IMR-90 (cell line): ENCODE results near the gene WDR74. TPM values are rescaled to one million over a fixed set of nuclear protein-coding genes. Genes with fewer than 3 reads are reported as not detected.
"Not testable (repeated sequence)": the region's sequence is repeated elsewhere in the genome, so short reads cannot be mapped to it uniquely, and the experiment has no call there.

Source experiments
- ATAC-seq: fragments of 200-7000 bp; cut with Tn5 transposase; 2 replicates; pipeline ENCODE4 v1.9.1; 2020; ENCODE audit warnings: low read depth, mild to moderate bottlenecking, moderate library complexity
- BruUV-seq: library from RNA; stranded (reverse); fragments of 400-500 nt; replicated peaks from 2 replicates; lab custom pipeline; 2021; lab: Mats Ljungman, UMichigan
- CTCF ChIA-PET: fragments of 300-600 bp; formaldehyde crosslinking; extraction: SDS; loops from one replicate; lab custom pipeline; 2021; ENCODE audit warnings: antibody characterized with exemption; lab: Yijun Ruan, JAX
- POLR2A ChIA-PET: fragments of 300-600 bp; sonication (Branson Sonifier 250); formaldehyde crosslinking; loops from one replicate; lab custom pipeline; 2022; ENCODE audit warnings: antibody characterized with exemption; ENCODE audit not compliant: unreplicated experiment; lab: Charles Lee
- DNase-seq: peaks from one replicate; pipeline ENCODE4 v3.0.0; 2013
- H2AFZ ChIP-seq: replicated peaks from 2 replicates; pipeline ENCODE3; 2013; ENCODE audit warnings: low read length, mild to moderate bottlenecking; ENCODE audit not compliant: poor library complexity
- H2AK5ac ChIP-seq: 2 replicates; pipeline ENCODE4 v1.6.1; 2013; ENCODE audit warnings: low read depth, low read length, inconsistent platforms
- H2AK9ac ChIP-seq: replicated peaks from 2 replicates; pipeline ENCODE3; 2013; ENCODE audit warnings: mild to moderate bottlenecking, low read depth, low read length, moderate library complexity; ENCODE audit not compliant: poor library complexity
- H2BK120ac ChIP-seq: 2 replicates; pipeline ENCODE4 v1.6.1; 2013; ENCODE audit warnings: low read depth, low read length, inconsistent platforms
- H2BK15ac ChIP-seq: 3 replicates; pipeline ENCODE4 v1.6.1; 2013; ENCODE audit warnings: low read depth, low read length, inconsistent platforms
- H2BK20ac ChIP-seq: 2 replicates; pipeline ENCODE4 v1.6.1; 2013; ENCODE audit warnings: low read depth, mild to moderate bottlenecking, inconsistent platforms, low read length, moderate library complexity
- H2BK5ac ChIP-seq: 2 replicates; pipeline ENCODE4 v1.6.1; 2013; ENCODE audit warnings: mild to moderate bottlenecking, low read depth, low read length, inconsistent platforms; ENCODE audit not compliant: poor library complexity, severe bottlenecking
- H3K14ac ChIP-seq: replicated peaks from 2 replicates; pipeline ENCODE4 v1.6.1; 2013; ENCODE audit warnings: low read depth, low read length, inconsistent platforms
- H3K18ac ChIP-seq: 2 replicates; pipeline ENCODE4 v1.6.1; 2013; ENCODE audit warnings: low read depth, low read length, control low read depth
- H3K23ac ChIP-seq: 2 replicates; pipeline ENCODE4 v1.6.1; 2013; ENCODE audit warnings: low read depth, low read length, inconsistent platforms
- H3K27ac ChIP-seq: 2 replicates; pipeline ENCODE4 v1.5.1; 2013; ENCODE audit warnings: mild to moderate bottlenecking, control low read depth, low read length; ENCODE audit not compliant: insufficient read depth
- H3K27me3 ChIP-seq: 2 replicates; pipeline ENCODE4 v1.6.1; 2013; ENCODE audit warnings: low read length; ENCODE audit not compliant: control insufficient read depth, insufficient read depth
- H3K36me3 ChIP-seq: 2 replicates; pipeline ENCODE4 v1.6.1; 2013; ENCODE audit warnings: low read length, mixed read lengths; ENCODE audit not compliant: control insufficient read depth, insufficient read depth
- H3K4ac ChIP-seq: 2 replicates; pipeline ENCODE4 v1.6.1; 2013; ENCODE audit warnings: low read depth, low read length, inconsistent platforms
- H3K4me1 ChIP-seq: 2 replicates; pipeline ENCODE4 v1.6.1; 2013; ENCODE audit warnings: low read length, mixed read lengths; ENCODE audit not compliant: control insufficient read depth, insufficient read depth
- H3K4me2 ChIP-seq: 2 replicates; pipeline ENCODE4 v1.6.1; 2013; ENCODE audit warnings: low read depth, mild to moderate bottlenecking, control low read depth, low read length, moderate library complexity
- H3K4me3 ChIP-seq: 2 replicates; pipeline ENCODE4 v1.5.1; 2013; ENCODE audit warnings: low read depth, mild to moderate bottlenecking, control low read depth, low read length, moderate library complexity; ENCODE audit not compliant: insufficient read depth
- H3K56ac ChIP-seq: 2 replicates; pipeline ENCODE4 v1.6.1; 2013; ENCODE audit warnings: low read length, inconsistent platforms; ENCODE audit not compliant: insufficient read depth; ENCODE audit errors: extremely low read depth
- H3K79me1 ChIP-seq, 2 experiments: 2 replicates each; pipeline ENCODE4 v1.6.1; 2013; ENCODE audit warnings: low read length in 2 of 2, inconsistent platforms in 1 of 2, low read depth in 1 of 2
- H3K9ac ChIP-seq: 2 replicates; pipeline ENCODE4 v1.6.1; 2013; ENCODE audit warnings: low read depth, low read length, control low read depth
- H3K9me1 ChIP-seq: 2 replicates; pipeline ENCODE4 v1.6.1; 2013; ENCODE audit warnings: low read length, inconsistent platforms; ENCODE audit not compliant: insufficient read depth
- H3K9me3 ChIP-seq: 2 replicates; pipeline ENCODE4 v1.6.1; 2013; ENCODE audit warnings: low read length; ENCODE audit not compliant: control insufficient read depth, insufficient read depth
- H4K20me1 ChIP-seq: 2 replicates; pipeline ENCODE4 v1.6.1; 2013; ENCODE audit warnings: low read length, inconsistent platforms; ENCODE audit not compliant: insufficient read depth
- H4K5ac ChIP-seq: 2 replicates; pipeline ENCODE4 v1.6.1; 2013; ENCODE audit warnings: mild to moderate bottlenecking, low read depth, low read length, control low read depth
- H4K8ac ChIP-seq, 2 experiments: 2 replicates each; pipeline ENCODE4 v1.6.1; 2013; ENCODE audit warnings: low read depth in 2 of 2, low read length in 2 of 2, control low read depth in 1 of 2, inconsistent platforms in 1 of 2
- H4K91ac ChIP-seq: 2 replicates; pipeline ENCODE4 v1.6.1; 2013; ENCODE audit warnings: low read depth, low read length, inconsistent platforms; ENCODE audit not compliant: insufficient read depth
- WGBS, 2 experiments: methylation state at CpG; one replicate each; pipeline versions ENCODE4 v1.1.5 to v1.1.7; 2013; ENCODE audit warnings: missing lambda C conversion rate in 2 of 2; ENCODE audit not compliant: insufficient read length in 1 of 2; ENCODE audit errors: extremely low coverage in 2 of 2; 5-methylcytosine and 5-hydroxymethylcytosine counted together
- dilution Hi-C: fragments of 300-500 bp; cut with HindIII; formaldehyde crosslinking; loops from one replicate; pipeline ENCODE4 v1.14.3; 2018; ENCODE audit warnings: low sequenced_read_pairs; ENCODE audit not compliant: unreplicated experiment
- in situ Hi-C: fragments of 300-500 bp; cut with MboI; formaldehyde crosslinking; loops from 3 replicates; pipeline ENCODE4 v1.14.3; 2019; ENCODE audit warnings: low sequenced_read_pairs, inconsistent platforms, mixed read lengths
- intact Hi-C: fragments of 100-400 bp; cut with micrococcal nuclease; formaldehyde crosslinking; loops from 2 replicates; pipeline ENCODE4 v1.10.0; 2022
- polyA plus RNA-seq, 3 experiments: library from polyadenylated mRNA; depleted of rRNA; stranded (reverse); fragments of >200 nt; gene quantifications; 2 replicates each; pipeline ENCODE4 v1.2.3, GENCODE V29; 2012; ENCODE audit warnings: low replicate concordance in 1 of 3
- total RNA-seq: library from RNA; depleted of rRNA; stranded (reverse); fragments of >200 nt; gene quantifications from 2 replicates; pipeline ENCODE4 v1.2.3, GENCODE V29; 2012

The WDR74 gene
- total and polyA plus RNA-seq, 2 of the 4 experiments (the other 2 are of a cell fraction), result 38.4 to 44.3 TPM

- H2AK5ac ChIP-seq, H2BK120ac ChIP-seq, H3K9me1 ChIP-seq, dilution Hi-C loops, H3K9me3 ChIP-seq, H4K91ac ChIP-seq, H3K14ac ChIP-seq, H3K56ac ChIP-seq, H3K4me2 ChIP-seq, H2BK20ac ChIP-seq, H3K27me3 ChIP-seq, H3K18ac ChIP-seq, H3K9ac ChIP-seq, ATAC-seq, BruUV-seq, H3K4me1 ChIP-seq, H4K20me1 ChIP-seq, H4K8ac ChIP-seq, H2BK15ac ChIP-seq, H3K4me3 ChIP-seq, H3K27ac ChIP-seq, H2AFZ ChIP-seq, H2BK5ac ChIP-seq, H3K36me3 ChIP-seq, H4K5ac ChIP-seq, H2AK9ac ChIP-seq, H3K23ac ChIP-seq, H3K4ac ChIP-seq, DNase-seq: not testable (repeated sequence)
- ChIA-PET POLR2A (interaction anchor here (0.5 to 0.6 kb wide), 2 partner anchors 22 to 42 kb away, joined by 3 to 4 read pairs; no protein-coding TSS in a partner anchor), CTCF (interaction anchor here (0.6 to 1.0 kb wide), 3 partner anchors 74 to 163 kb away, joined by 3 to 5 read pairs (median 4); no protein-coding TSS in a partner anchor)
- H3K79me1 ChIP-seq, result peaks cover 18 to 26% of the 10 kb centered on the region in 2 experiments; a peak in 3 of 4 replicates
- WGBS, 2 experiments, result 84% methylated on average over 5 of the region's 16 CpGs; no CpG with 5 or more reads in 1 of the 2 experiments
- intact Hi-C loops, result loop anchor here (1.0 to 5.0 kb wide), 4 partner anchors 21 to 249 kb away; partner anchors contain the start of genes EML3, HNRNPUL2, ROM1 and TTC9C
- in situ Hi-C loops, result loop anchor here (25.0 kb wide), 1 partner anchor 474 kb away; no protein-coding TSS in a partner anchor
Measured at GRCh38 chr11:62861564-62862192, 22.3 kb upstream of the WDR74 start.
